Measurements from ENCODE around the gene FCHO2.

FCHO2 gene

GRCh38 chr5:73030531-73030930 lies 74.7 kb downstream of the FCHO2 start:
- H3K36me3 ChIP-seq (ENCODE audit: insufficient read depth, insufficient read length, low read length) = no peaks in the 10 kb centered on the region
- H3K4me1 ChIP-seq (ENCODE audit: insufficient read depth, insufficient read length) = no peaks in the 10 kb centered on the region
- H3K9ac ChIP-seq (ENCODE audit: insufficient read length, low read depth) = no peak overlapping the region
- H3K4me3 ChIP-seq (ENCODE audit: insufficient read length, low read depth) = no peak overlapping the region
- no peaks in the 10 kb centered on the region for H3K27me3 ChIP-seq (ENCODE audit: insufficient read depth, insufficient read length)
- no peak for TF ChIP-seq YY1 (IDR thresholded peaks at IDR 0.05; ENCODE audit: insufficient read depth, insufficient read length)
- TF ChIP-seq SUZ12 (IDR thresholded peaks at IDR 0.05; ENCODE audit: extremely low read depth, insufficient read depth, insufficient read length) = no peak
- TF ChIP-seq ZNF274 (IDR thresholded peaks at IDR 0.05; ENCODE audit: low read depth, low read length) = no peak
- DNase-seq (ENCODE audit: low read depth, low spot score) = no peak
- no peaks in the 10 kb centered on the region for H3K9me3 ChIP-seq (ENCODE audit: insufficient read depth, low read length)

DNA sequence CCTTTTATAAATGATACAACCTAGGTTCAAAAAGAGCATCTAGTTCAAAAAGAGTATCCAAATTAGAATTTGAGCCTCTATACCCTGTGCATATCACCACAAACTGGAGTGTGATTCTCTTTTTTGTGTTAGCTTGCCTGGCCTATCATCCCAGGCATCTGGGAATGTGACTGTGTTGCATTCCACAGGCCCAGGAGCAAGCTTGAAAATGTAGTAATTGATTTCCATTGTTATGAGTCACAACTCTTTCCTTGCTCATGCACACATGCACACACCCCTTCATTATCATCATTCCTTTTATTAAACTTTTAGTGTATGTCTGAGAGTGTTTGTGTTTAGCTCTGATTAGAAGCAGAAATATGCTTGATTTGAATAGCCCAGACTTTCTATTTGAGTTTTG lies 75.2 kb downstream of the FCHO2 start:
- Histone ChIP-seq H3K4me1 (ENCODE audit: insufficient read depth, insufficient read length) (no peaks in the 10 kb centered on the region), H3K9me3 (ENCODE audit: insufficient read depth, low read length) (no peaks in the 10 kb centered on the region), H3K9ac (ENCODE audit: insufficient read length, low read depth) (no peak overlapping the region), H3K27me3 (ENCODE audit: insufficient read depth, insufficient read length) (no peaks in the 10 kb centered on the region), H3K4me3 (ENCODE audit: insufficient read length, low read depth) (no peak overlapping the region), H3K36me3 (ENCODE audit: insufficient read depth, insufficient read length, low read length) (no peaks in the 10 kb centered on the region)
- peak; percentile 15 for DNase-seq (ENCODE audit: low read depth, low spot score)
- TF ChIP-seq YY1 (IDR thresholded peaks at IDR 0.05; ENCODE audit: insufficient read depth, insufficient read length) = no peak
- TF ChIP-seq ZNF274 (IDR thresholded peaks at IDR 0.05; ENCODE audit: low read depth, low read length) = no peak
- no peak for TF ChIP-seq SUZ12 (IDR thresholded peaks at IDR 0.05; ENCODE audit: extremely low read depth, insufficient read depth, insufficient read length)

DNA sequence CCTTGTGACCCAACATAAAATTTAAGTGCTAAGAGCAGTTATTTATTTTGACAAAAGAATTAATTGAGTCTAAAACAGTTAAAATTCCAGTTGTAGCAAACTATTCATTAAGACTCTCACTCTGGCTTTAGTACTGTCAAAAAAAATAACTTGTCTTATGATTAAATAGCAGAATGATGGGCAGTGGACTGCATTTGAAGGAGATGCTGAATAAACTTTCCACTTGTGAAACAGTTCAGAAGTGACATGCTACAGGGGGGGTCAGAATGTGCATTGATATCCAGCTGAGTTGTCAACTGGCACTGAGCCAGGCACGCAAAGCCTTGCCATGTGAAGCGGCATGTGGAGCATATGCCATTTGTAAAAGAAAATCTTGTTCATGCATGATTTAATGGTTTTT lies 76.0 kb downstream of the FCHO2 start:
- Histone ChIP-seq H3K4me1 (ENCODE audit: insufficient read depth, insufficient read length) (no peaks in the 10 kb centered on the region), H3K36me3 (ENCODE audit: insufficient read depth, insufficient read length, low read length) (no peaks in the 10 kb centered on the region), H3K27me3 (ENCODE audit: insufficient read depth, insufficient read length) (no peaks in the 10 kb centered on the region), H3K9me3 (ENCODE audit: insufficient read depth, low read length) (no peaks in the 10 kb centered on the region), H3K4me3 (ENCODE audit: insufficient read length, low read depth) (no peak overlapping the region), H3K9ac (ENCODE audit: insufficient read length, low read depth) (no peak overlapping the region)
- TF ChIP-seq YY1 (IDR thresholded peaks at IDR 0.05; ENCODE audit: insufficient read depth, insufficient read length) = no peak
- no peak for TF ChIP-seq SUZ12 (IDR thresholded peaks at IDR 0.05; ENCODE audit: extremely low read depth, insufficient read depth, insufficient read length)
- TF ChIP-seq ZNF274 (IDR thresholded peaks at IDR 0.05; ENCODE audit: low read depth, low read length) = no peak
- DNase-seq (ENCODE audit: low read depth, low spot score) = no peak

GRCh38 chr5:73032635-73033034 lies 76.8 kb downstream of the FCHO2 start:
- H3K36me3 ChIP-seq (ENCODE audit: insufficient read depth, insufficient read length, low read length) = no peaks in the 10 kb centered on the region
- no peaks in the 10 kb centered on the region for H3K4me1 ChIP-seq (ENCODE audit: insufficient read depth, insufficient read length)
- H3K4me3 ChIP-seq (ENCODE audit: insufficient read length, low read depth) = no peak overlapping the region
- no peak overlapping the region for H3K9ac ChIP-seq (ENCODE audit: insufficient read length, low read depth)
- no peak for TF ChIP-seq YY1 (IDR thresholded peaks at IDR 0.05; ENCODE audit: insufficient read depth, insufficient read length)
- no peak for DNase-seq (ENCODE audit: low read depth, low spot score)
- no peaks in the 10 kb centered on the region for H3K27me3 ChIP-seq (ENCODE audit: insufficient read depth, insufficient read length)
- no peaks in the 10 kb centered on the region for H3K9me3 ChIP-seq (ENCODE audit: insufficient read depth, low read length)

- H3K4me3 ChIP-seq (ENCODE audit: insufficient read length, low read depth) = no peak overlapping the region
- no peak overlapping the region for H3K9ac ChIP-seq (ENCODE audit: insufficient read length, low read depth)
- H3K9me3 ChIP-seq (ENCODE audit: insufficient read depth, low read length) = no peaks in the 10 kb centered on the region
- no peak for TF ChIP-seq ZNF274 (IDR thresholded peaks at IDR 0.05; ENCODE audit: low read depth, low read length)
- no peak for TF ChIP-seq SUZ12 (IDR thresholded peaks at IDR 0.05; ENCODE audit: extremely low read depth, insufficient read depth, insufficient read length)
- TF ChIP-seq YY1 (IDR thresholded peaks at IDR 0.05; ENCODE audit: insufficient read depth, insufficient read length) = no peak
- no peaks in the 10 kb centered on the region for H3K36me3 ChIP-seq (ENCODE audit: insufficient read depth, insufficient read length, low read length)
- no peaks in the 10 kb centered on the region for H3K27me3 ChIP-seq (ENCODE audit: insufficient read depth, insufficient read length)
- DNase-seq (ENCODE audit: low read depth, low spot score) = no peak
- H3K4me1 ChIP-seq (ENCODE audit: insufficient read depth, insufficient read length) = no peaks in the 10 kb centered on the region
These were observed 81.7 kb downstream of the FCHO2 start for GRCh38 chr5:73037545-73037944.

GRCh38 chr5:73039082-73039481 lies 83.2 kb downstream of the FCHO2 start:
- Histone ChIP-seq H3K9me3 (ENCODE audit: insufficient read depth, low read length) (no peaks in the 10 kb centered on the region), H3K36me3 (ENCODE audit: insufficient read depth, insufficient read length, low read length) (peaks cover 3% of the 10 kb centered on the region)
- DNase-seq (ENCODE audit: low read depth, low spot score) = peak; percentile 35

GRCh38 chr5:73042993-73043392 lies 87.2 kb downstream of the FCHO2 start:
- peaks cover 3% of the 10 kb centered on the region for H3K36me3 ChIP-seq (ENCODE audit: insufficient read depth, insufficient read length, low read length)
- no peak for TF ChIP-seq SUZ12 (IDR thresholded peaks at IDR 0.05; ENCODE audit: extremely low read depth, insufficient read depth, insufficient read length)
- TF ChIP-seq YY1 (IDR thresholded peaks at IDR 0.05; ENCODE audit: insufficient read depth, insufficient read length) = no peak
- TF ChIP-seq ZNF274 (IDR thresholded peaks at IDR 0.05; ENCODE audit: low read depth, low read length) = no peak
- DNase-seq (ENCODE audit: low read depth, low spot score) = no peak
- no peak overlapping the region for H3K4me3 ChIP-seq (ENCODE audit: insufficient read length, low read depth)
- no peaks in the 10 kb centered on the region for H3K27me3 ChIP-seq (ENCODE audit: insufficient read depth, insufficient read length)
- H3K4me1 ChIP-seq (ENCODE audit: insufficient read depth, insufficient read length) = no peaks in the 10 kb centered on the region
- H3K9me3 ChIP-seq (ENCODE audit: insufficient read depth, low read length) = no peaks in the 10 kb centered on the region
- H3K9ac ChIP-seq (ENCODE audit: insufficient read length, low read depth) = no peak overlapping the region

More at GRCh38 chr5:73039082-73039481, 83.2 kb downstream of the FCHO2 start:
- Histone ChIP-seq H3K4me1 (ENCODE audit: insufficient read depth, insufficient read length) (no peaks in the 10 kb centered on the region), H3K4me3 (ENCODE audit: insufficient read length, low read depth) (no peak overlapping the region), H3K9ac (ENCODE audit: insufficient read length, low read depth) (no peak overlapping the region), H3K27me3 (ENCODE audit: insufficient read depth, insufficient read length) (no peaks in the 10 kb centered on the region)
- no peak for TF ChIP-seq ZNF274 (IDR thresholded peaks at IDR 0.05; ENCODE audit: low read depth, low read length)

GRCh38 chr5:73044546-73044945 lies 88.7 kb downstream of the FCHO2 start:
- no peak for DNase-seq (ENCODE audit: low read depth, low spot score)

More at GRCh38 chr5:73044546-73044945, 88.7 kb downstream of the FCHO2 start:
- no peak for TF ChIP-seq SUZ12 (IDR thresholded peaks at IDR 0.05; ENCODE audit: extremely low read depth, insufficient read depth, insufficient read length)
- TF ChIP-seq ZNF274 (IDR thresholded peaks at IDR 0.05; ENCODE audit: low read depth, low read length) = no peak
- TF ChIP-seq YY1 (IDR thresholded peaks at IDR 0.05; ENCODE audit: insufficient read depth, insufficient read length) = no peak
- Histone ChIP-seq H3K27me3 (ENCODE audit: insufficient read depth, insufficient read length) (no peaks in the 10 kb centered on the region), H3K9me3 (ENCODE audit: insufficient read depth, low read length) (no peaks in the 10 kb centered on the region), H3K4me1 (ENCODE audit: insufficient read depth, insufficient read length) (no peaks in the 10 kb centered on the region), H3K4me3 (ENCODE audit: insufficient read length, low read depth) (no peak overlapping the region), H3K9ac (ENCODE audit: insufficient read length, low read depth) (no peak overlapping the region), H3K36me3 (ENCODE audit: insufficient read depth, insufficient read length, low read length) (peaks cover 3% of the 10 kb centered on the region)

All from NT2/D1 (cell line).